Activated T-cell treated with anti-CD3 and anti-CD28 coated beads, Interleukin-2, amount 50 U/mL, for 4 hours (primary cell): ENCODE results near the gene EPB41L2. TPM values are rescaled to one million over a fixed set of nuclear protein-coding genes. Genes with fewer than 3 reads are reported as not detected.
"Not testable (repeated sequence)": the region's sequence is repeated elsewhere in the genome, so short reads cannot be mapped to it uniquely, and the experiment has no call there.

Experiments
- ATAC-seq, 2 donors: fragments of 200-7000 bp; cut with Tn5 transposase; one replicate each; pipeline ENCODE4 v1.10.0; 2021
- DNase-seq: peaks from one replicate; pipeline ENCODE4 v3.0.0-alpha.2; 2020
- H3K27me3 Mint-ChIP-seq: one replicate; pipeline ENCODE4 v1.8.0; 2021; ENCODE audit warnings: low read depth, mixed read lengths
- H3K36me3 Mint-ChIP-seq: one replicate; pipeline ENCODE4 v1.8.0; 2022; ENCODE audit warnings: mixed read lengths; ENCODE audit not compliant: insufficient read depth
- H3K4me1 Mint-ChIP-seq: one replicate; pipeline ENCODE4 v1.8.0; 2021; ENCODE audit warnings: low read depth, mixed read lengths
- H3K4me3 Mint-ChIP-seq: one replicate; pipeline ENCODE4 v1.8.0; 2021; ENCODE audit warnings: mild to moderate bottlenecking, moderate library complexity, mixed read lengths
- H3K9me3 Mint-ChIP-seq: one replicate; pipeline ENCODE4 v1.8.0; 2021; ENCODE audit warnings: mixed read lengths
- total RNA-seq, 3 donors: library from RNA; stranded (reverse); gene quantifications; one replicate each; pipeline ENCODE4 v1.2.1, GENCODE V29; 2021

EPB41L2 gene
- total RNA-seq, 3 donors from 2014 or later = 11.7 to 18.0 (median 15.3) TPM

DNA sequence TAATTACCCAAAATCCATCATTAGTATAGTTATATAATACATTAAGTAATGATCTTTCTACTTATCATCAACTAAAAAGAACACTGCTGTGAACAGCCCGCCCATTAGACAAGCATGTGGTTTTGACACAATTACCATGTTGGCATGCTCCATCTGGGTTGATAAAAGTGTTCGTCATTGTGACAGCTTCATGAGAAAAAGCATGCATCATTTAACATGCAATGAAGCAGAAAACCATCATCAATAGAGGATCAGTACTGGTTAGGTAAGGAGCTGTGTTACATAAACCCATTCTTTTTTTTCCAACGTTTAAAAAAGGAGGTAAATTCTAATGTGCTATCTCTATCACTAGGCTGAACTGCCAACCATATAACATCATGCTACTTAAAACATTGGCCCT, 101.9 kb downstream of the EPB41L2 start:
- DNase-seq (no peak), ATAC-seq (no peak)
- Mint-ChIP-seq H3K4me1 (no peaks in the 10 kb centered on the region), H3K9me3 (no peaks in the 10 kb centered on the region), H3K4me3 (no peak overlapping the region), H3K27me3 (no peaks in the 10 kb centered on the region), H3K36me3 (peaks cover 1% of the 10 kb centered on the region)

DNA sequence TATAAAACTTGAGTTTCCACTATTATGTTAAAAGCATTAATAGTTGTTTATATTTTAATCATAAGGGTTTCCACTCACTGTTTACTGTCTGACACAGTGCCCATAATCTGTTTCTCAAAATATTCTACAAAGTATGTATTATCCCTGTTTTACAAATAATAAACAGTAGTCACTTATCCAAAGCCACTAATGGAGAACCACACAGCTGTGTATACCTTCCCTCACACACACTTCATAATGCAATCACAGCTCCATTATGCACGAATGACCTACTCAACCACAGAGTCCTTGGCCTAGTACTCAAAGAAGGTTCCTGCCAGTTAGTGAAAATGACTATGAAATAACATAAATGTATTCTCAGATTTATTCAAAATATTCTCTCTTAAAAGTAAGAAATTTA, 103.1 kb downstream of the EPB41L2 start:
- no peaks in the 10 kb centered on the region for H3K9me3 Mint-ChIP-seq
- no peak for DNase-seq
- no peaks in the 10 kb centered on the region for H3K4me1 Mint-ChIP-seq
- peaks cover 6% of the 10 kb centered on the region for H3K36me3 Mint-ChIP-seq
- no peak overlapping the region for H3K4me3 Mint-ChIP-seq
- no peaks in the 10 kb centered on the region for H3K27me3 Mint-ChIP-seq
- ATAC-seq = no peak

DNA sequence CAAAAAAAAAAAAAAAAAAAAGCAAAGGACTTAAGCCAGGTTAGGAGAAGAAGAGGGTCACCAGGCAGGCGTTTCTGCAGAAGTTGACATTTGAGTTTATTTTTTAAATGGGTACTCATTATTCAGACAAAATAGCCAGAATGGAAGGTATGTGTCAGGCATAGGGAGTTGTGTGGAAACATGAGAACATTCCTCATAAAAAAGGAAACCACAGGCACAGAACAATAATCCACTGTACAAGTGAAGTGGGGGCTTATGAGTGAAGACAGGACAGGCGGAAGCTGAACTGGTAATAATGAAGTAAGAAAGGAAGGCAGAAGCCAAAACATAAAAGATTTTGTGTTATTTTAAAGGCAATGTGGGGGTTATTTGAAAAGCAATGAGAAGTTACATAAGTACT, 104.6 kb downstream of the EPB41L2 start:
- no peak overlapping the region for H3K4me3 Mint-ChIP-seq
- H3K9me3 Mint-ChIP-seq = no peaks in the 10 kb centered on the region
- no peaks in the 10 kb centered on the region for H3K4me1 Mint-ChIP-seq
- DNase-seq = no peak
- H3K27me3 Mint-ChIP-seq = no peaks in the 10 kb centered on the region
- H3K36me3 Mint-ChIP-seq = peaks cover 9% of the 10 kb centered on the region
- ATAC-seq = no peak

DNA sequence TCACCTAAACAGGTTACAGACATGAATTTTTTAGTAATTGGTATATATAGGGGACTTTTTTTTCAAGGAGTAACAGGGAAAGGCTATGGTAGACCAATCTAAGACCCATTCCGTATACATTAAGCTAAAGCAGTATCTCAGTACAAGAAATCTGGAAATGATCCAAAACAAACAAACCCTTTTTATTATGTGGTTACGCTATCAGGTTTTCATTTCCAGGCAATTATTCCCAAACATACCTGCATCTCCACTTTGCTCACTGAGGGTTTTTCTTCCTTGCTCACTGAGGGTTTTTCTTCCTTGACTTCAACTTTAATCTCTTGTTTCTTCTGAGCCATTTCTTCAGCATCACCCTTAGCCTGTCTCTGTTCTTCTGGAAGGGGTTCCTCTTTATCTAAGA, 107.3 kb downstream of the EPB41L2 start:
- no peaks in the 10 kb centered on the region for H3K27me3 Mint-ChIP-seq
- H3K36me3 Mint-ChIP-seq = peaks cover 14% of the 10 kb centered on the region
- no peak overlapping the region for H3K4me3 Mint-ChIP-seq

DNA sequence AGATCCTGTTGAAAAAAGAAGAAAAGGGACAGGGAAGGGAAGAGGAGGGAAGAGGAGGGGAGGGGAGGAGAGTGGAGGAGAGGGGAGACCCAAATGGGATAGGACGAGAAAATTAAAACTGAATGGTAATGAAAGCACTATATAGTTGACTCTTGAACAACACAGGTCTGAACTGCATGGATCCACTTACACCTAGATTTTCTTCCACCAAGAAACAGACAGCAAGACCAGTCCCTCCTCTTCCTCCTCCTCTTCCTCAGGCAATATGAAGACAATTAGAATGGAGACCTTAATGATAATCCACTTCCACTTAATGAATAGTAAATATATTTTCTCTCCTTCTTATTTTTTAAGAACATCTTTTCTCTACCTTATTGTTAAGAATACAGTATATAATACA, 113.5 kb downstream of the EPB41L2 start:
- Mint-ChIP-seq H3K27me3 (no peaks in the 10 kb centered on the region), H3K9me3 (no peaks in the 10 kb centered on the region), H3K36me3 (peaks cover 10% of the 10 kb centered on the region), H3K4me1 (no peaks in the 10 kb centered on the region), H3K4me3 (no peak overlapping the region)
- no peak for ATAC-seq
- DNase-seq = no peak

More for the DNA sequence above, 107.3 kb downstream of the EPB41L2 start:
- no peaks in the 10 kb centered on the region for H3K9me3 Mint-ChIP-seq
- DNase-seq (no peak), ATAC-seq (no peak)
- H3K4me1 Mint-ChIP-seq = no peaks in the 10 kb centered on the region

DNA sequence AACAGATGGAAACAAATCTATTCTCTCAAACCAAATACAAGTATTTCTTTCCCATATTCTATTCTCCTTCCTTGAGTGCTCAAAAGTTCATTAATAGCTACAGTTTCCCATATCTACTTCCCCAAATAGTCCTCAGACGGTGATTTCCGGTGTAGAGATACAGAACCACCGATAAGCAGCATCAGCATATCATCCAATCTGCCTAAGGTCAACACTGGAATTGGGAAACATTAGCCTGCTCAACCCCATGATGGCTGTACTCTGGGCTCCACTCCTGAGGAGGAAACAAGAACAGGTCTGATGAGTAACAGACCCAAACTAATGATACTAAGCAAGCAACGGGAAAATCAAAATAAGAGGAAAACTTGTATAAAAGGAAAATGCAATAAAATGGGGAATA, 115.6 kb downstream of the EPB41L2 start:
- Mint-ChIP-seq H3K4me3 (no peak overlapping the region), H3K4me1 (no peaks in the 10 kb centered on the region), H3K27me3 (no peaks in the 10 kb centered on the region), H3K9me3 (no peaks in the 10 kb centered on the region), H3K36me3 (peaks cover 4% of the 10 kb centered on the region)
- no peak for DNase-seq
- no peak for ATAC-seq

DNA sequence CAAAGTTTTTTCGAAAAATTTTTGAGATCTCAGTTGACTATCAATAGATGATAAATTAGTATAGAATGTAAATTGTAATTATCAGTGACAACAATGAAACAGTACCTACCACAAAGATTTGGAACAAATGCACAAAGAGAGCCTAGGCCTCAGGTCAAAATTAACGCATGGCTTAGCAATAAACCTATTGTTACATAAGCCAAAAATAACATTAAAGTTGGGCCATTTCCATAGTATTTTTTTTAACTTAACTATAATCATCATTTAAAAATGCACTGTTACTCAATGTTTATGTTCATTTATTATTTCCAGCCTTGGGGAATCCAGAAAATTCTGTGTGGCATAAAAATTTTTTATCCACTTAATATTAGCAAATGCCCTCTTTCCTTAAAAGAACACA, 117.0 kb downstream of the EPB41L2 start:
- Mint-ChIP-seq H3K4me1 (no peaks in the 10 kb centered on the region), H3K27me3 (no peaks in the 10 kb centered on the region), H3K4me3 (no peak overlapping the region), H3K9me3 (no peaks in the 10 kb centered on the region), H3K36me3 (peaks cover 4% of the 10 kb centered on the region)
- ATAC-seq = no peak
- no peak for DNase-seq

DNA sequence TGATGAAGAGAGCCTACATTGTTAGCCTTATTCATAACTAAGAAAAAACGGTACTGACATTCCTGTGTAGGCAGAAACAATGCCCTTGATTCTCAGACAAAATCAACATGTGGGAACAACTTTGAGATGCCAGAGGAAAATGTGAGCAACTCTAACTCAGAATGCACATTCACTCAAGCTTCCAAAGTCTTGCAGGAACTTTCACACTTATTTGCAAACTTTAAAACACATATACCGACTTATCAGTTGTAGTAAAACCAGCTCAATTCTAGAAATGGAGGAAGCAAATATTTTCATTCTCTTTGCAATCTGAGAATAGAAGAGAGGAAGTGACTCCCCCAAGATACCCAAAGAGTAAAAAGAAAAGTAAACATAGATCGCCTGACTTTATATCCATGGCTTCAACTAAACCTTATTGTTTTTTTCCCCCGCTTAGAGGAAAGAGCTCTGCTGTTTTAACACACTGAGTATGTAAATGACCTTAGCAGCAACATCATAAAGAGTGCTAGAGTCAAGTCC, 117.6 kb downstream of the EPB41L2 start:
- Mint-ChIP-seq H3K4me1 (no peaks in the 10 kb centered on the region), H3K36me3 (peaks cover 3% of the 10 kb centered on the region), H3K27me3 (no peaks in the 10 kb centered on the region), H3K9me3 (no peaks in the 10 kb centered on the region), H3K4me3 (no peak overlapping the region)
- DNase-seq (no peak), ATAC-seq (no peak)

DNA sequence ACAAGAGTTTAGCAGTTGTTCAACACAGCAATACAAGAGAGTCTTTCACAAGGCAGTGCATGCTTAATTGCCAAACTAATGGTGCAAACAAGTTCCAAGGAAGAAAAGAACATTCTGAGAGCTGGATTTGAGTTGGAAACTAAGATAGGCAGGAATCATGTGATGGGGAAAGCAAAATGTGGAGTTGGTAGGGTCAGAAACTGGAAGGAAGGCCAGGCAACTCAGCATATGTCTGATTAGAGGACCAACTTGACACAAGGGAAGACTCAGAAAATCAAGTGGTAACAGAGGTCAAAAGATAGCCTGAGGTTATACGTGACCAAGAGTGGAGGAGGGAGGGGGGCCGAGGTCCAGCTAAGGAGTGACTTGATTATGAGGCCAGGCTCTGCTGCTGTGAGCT, 118.6 kb downstream of the EPB41L2 start:
- H3K4me1 Mint-ChIP-seq = no peaks in the 10 kb centered on the region
- H3K4me3 Mint-ChIP-seq = no peak overlapping the region
- H3K27me3 Mint-ChIP-seq = no peaks in the 10 kb centered on the region
- no peaks in the 10 kb centered on the region for H3K9me3 Mint-ChIP-seq
- DNase-seq (no peak), ATAC-seq (no peak)
- peaks cover 2% of the 10 kb centered on the region for H3K36me3 Mint-ChIP-seq

DNA sequence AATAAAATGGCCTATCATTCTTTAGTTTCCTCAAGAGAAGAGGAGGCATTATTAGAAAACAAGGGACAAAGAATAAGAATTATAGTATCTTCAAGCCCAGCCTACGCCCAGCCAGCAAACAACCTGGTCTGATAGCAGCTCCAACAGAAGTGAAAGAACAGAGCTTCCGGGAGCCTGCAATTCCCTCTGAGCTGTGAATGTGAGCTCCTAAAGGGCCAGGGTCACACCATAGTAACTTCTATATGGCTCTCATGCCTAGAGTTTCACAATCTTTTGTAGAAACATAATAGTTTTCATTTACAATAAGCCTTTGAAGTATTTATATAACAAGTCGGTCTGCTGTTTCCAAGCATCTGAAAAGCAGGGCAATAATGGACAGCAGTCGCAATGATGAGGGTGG, 119.3 kb downstream of the EPB41L2 start:
- ATAC-seq = no peak
- no peak for DNase-seq
- Mint-ChIP-seq H3K36me3 (peaks cover 2% of the 10 kb centered on the region), H3K9me3 (no peaks in the 10 kb centered on the region), H3K4me3 (no peak overlapping the region), H3K27me3 (no peaks in the 10 kb centered on the region), H3K4me1 (no peaks in the 10 kb centered on the region)

DNA sequence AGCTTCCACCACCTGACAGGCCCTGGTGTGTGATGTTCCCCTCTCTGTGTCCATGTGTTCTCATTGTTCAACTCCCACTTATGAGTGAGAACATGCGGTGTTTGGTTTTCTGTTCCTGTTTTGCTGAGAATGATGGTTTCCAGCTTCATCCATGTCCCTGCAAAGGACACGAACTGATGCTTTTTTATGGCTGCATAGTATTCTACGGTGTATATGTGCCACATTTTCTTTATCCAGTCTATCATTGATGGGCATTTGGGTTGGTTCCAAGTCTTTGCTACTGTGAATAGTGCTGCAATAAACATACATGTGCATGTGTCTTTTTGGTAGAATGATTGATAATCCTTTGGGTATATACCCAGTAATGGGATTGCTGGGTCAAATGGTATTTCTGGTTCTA, 120.3 kb downstream of the EPB41L2 start:
- not testable (repeated sequence) for H3K4me1 Mint-ChIP-seq, H3K27me3 Mint-ChIP-seq, ATAC-seq, H3K9me3 Mint-ChIP-seq, DNase-seq, H3K4me3 Mint-ChIP-seq, H3K36me3 Mint-ChIP-seq

DNA sequence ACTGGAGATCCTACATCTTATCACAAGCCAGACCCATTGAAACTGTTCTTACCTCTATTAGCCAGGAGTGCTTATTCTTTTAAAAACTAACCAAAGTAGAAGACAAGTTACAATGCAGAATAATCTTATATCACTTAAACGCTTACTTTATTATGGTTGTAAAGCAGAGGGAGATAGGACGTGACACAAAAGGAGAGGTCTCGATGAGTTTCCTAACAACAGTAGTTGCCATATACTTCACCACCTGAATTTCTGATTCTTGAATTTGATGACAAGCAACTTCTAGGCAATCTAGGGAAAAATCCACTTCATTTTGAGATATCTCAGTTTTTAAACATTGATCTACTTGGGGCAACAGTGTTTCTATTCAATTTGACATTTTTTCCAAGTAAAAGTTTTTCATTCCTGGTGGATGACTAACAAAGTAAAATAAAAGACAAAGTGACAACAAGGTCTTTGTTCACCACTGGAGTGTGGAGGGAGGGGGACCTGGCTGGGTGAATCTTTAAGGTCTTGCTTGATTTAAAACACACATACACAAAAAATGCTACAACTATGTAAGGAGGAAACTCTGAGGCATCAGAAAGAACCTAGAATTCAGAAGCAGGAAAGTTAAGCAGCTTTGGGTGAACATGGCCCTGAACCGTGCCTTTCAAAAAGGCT, 125.0 kb downstream of the EPB41L2 start:
- H3K27me3 Mint-ChIP-seq = no peaks in the 10 kb centered on the region
- ATAC-seq (no peak), DNase-seq (no peak)
- no peak overlapping the region for H3K4me3 Mint-ChIP-seq
- H3K9me3 Mint-ChIP-seq = no peaks in the 10 kb centered on the region
- H3K36me3 Mint-ChIP-seq = peaks cover 2% of the 10 kb centered on the region
- H3K4me1 Mint-ChIP-seq = no peaks in the 10 kb centered on the region

DNA sequence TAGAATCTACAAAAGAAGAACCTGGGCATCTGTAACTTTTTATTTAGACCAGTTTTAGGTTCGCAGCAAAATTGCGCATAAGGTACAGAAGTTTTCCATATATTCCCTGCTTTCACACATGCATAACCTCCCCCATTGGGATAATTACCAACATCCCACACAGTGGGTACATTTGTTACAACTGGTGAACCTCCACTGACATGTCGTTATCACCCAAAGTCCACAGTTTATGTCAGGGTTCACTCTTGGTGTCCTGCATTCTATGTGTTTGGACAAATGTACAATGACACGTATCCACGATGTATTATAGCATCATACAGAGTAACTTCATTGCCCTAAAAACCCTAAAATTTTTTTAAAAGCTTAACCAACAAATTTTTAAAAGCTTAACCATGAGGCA, 126.1 kb downstream of the EPB41L2 start:
- H3K9me3 Mint-ChIP-seq = no peaks in the 10 kb centered on the region

DNA sequence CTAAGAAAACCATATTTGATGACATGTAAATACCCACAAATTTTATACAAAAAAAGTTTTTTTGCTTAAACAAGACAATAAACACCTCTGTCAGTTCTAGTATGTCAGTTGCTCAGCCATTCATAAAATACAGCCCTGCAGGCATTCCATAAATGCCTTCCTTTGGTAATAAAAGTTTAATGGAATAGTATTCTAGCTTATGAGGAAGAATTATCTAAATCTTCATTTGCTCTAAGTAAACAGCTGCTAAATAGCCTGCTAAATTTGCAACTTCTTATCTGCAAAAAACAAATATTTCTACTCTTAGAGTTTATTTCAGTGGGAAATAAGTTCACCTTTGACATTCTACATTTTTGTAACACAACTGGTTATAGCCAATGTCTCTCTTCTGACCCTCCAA, 127.1 kb downstream of the EPB41L2 start:
- Mint-ChIP-seq H3K4me1 (no peaks in the 10 kb centered on the region), H3K4me3 (no peak overlapping the region), H3K9me3 (peaks cover under 1% of the 10 kb centered on the region), H3K36me3 (peaks cover 2% of the 10 kb centered on the region), H3K27me3 (no peaks in the 10 kb centered on the region)
- ATAC-seq (no peak), DNase-seq (no peak)

More for the DNA sequence above, 126.1 kb downstream of the EPB41L2 start:
- Mint-ChIP-seq H3K4me3 (no peak overlapping the region), H3K36me3 (peaks cover 2% of the 10 kb centered on the region), H3K27me3 (no peaks in the 10 kb centered on the region), H3K4me1 (no peaks in the 10 kb centered on the region)
- ATAC-seq (no peak), DNase-seq (no peak)

DNA sequence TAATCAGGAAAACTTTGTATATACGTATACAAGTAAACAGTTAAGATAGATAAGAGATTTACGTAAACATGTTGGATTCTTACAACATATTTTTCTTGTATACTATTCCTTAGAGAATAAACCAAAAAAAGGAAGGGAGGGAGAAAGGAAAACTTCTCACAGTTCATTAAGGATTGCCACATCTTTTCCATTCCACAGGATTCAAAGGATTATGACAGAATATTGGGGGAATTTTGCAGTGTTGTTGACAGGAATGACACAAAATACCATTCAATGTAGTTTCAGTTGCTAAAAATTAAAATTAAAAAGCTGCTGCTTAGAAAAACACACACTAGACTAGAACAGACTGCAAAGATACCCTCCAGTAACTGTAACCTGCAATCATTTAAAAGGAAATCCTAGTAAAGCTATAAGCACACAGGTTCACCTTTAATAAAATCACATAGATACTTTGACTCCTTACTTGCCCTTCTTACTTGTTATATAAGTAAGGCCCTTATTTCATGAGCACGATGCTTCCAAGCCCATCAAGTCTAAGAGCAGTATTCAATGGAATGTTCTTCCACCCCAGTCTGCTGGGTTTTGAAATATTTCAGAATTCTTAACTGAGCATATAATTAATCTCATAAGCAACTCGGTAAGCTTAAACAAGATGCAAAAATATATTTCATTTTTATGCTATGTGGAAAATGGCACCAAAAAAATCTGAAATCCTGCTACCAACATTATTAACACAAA, 128.0 kb downstream of the EPB41L2 start:
- no peaks in the 10 kb centered on the region for H3K27me3 Mint-ChIP-seq
- no peak for ATAC-seq
- H3K36me3 Mint-ChIP-seq = peaks cover 2% of the 10 kb centered on the region
- no peak for DNase-seq
- H3K4me3 Mint-ChIP-seq = no peak overlapping the region
- peaks cover 4% of the 10 kb centered on the region for H3K9me3 Mint-ChIP-seq
- no peaks in the 10 kb centered on the region for H3K4me1 Mint-ChIP-seq
